A549 (cell line): ENCODE measurements around the gene ARL15. TPM values are rescaled to one million over a fixed set of nuclear protein-coding genes. Genes with fewer than 3 reads are reported as not detected.

Experiments used
- ATAC-seq, 2 experiments: fragments of 200-7000 bp in 1 of 2; fragments of >200 bp in 1 of 2; cut with Nextera tagmentation in 1 of 2; cut with Tn5 transposase in 1 of 2; 3 replicates each; pipeline versions ENCODE4 v1.8.0 to v1.9.1; 2018 to 2020; ENCODE audit warnings: mild to moderate bottlenecking in 1 of 2, moderate library complexity in 1 of 2
- CTCF ChIA-PET: fragments of 300-600 bp; sonication (Branson Sonifier 250); formaldehyde crosslinking; extraction: SDS; loops from one replicate; lab custom pipeline; 2021; ENCODE audit warnings: antibody characterized with exemption, inconsistent platforms; lab: Yijun Ruan, JAX
- POLR2A ChIA-PET: fragments of 350-600 bp; formaldehyde crosslinking; extraction: SDS; loops from one replicate; lab custom pipeline; 2021; ENCODE audit warnings: antibody characterized with exemption, inconsistent platforms; lab: Yijun Ruan, JAX
- DNase-seq, 2 experiments: peaks; one replicate each; pipeline versions ENCODE4 v3.0.0 to v3.0.0-alpha.2; 2011 to 2016; ENCODE audit warnings: low read depth in 1 of 2, low spot score in 1 of 2
- FAIRE-seq: peaks from 2 replicates; lab custom pipeline; 2011; peaks lifted over from hg19 to GRCh38; lab: Jason Lieb, UNC
- H3K27ac ChIP-seq, 2 experiments: fragments of >200 bp; sonication (Bioruptor Twin); formaldehyde crosslinking; 3 replicates each; pipeline ENCODE4 v1.5.1; 2016 to 2017
- H3K4me1 ChIP-seq: fragments of >200 bp; sonication (Bioruptor Twin); formaldehyde crosslinking; 3 replicates; pipeline ENCODE4 v1.6.1; 2016
- H3K4me2 ChIP-seq: fragments of >200 bp; sonication (Bioruptor Twin); formaldehyde crosslinking; 3 replicates; pipeline ENCODE4 v1.6.1; 2016
- H3K4me3 ChIP-seq: fragments of >200 bp; sonication (Bioruptor Twin); formaldehyde crosslinking; 3 replicates; pipeline ENCODE4 v1.5.1; 2016
- H3K9me3 ChIP-seq: fragments of >200 bp; sonication (Bioruptor Twin); formaldehyde crosslinking; 3 replicates; pipeline ENCODE4 v1.6.1; 2016
- BHLHE40 ChIP-seq: IDR thresholded peaks from 2 replicates; pipeline ENCODE4 v1.6.1; 2012; ENCODE audit warnings: low read depth, low read length, inconsistent platforms
- CEBPB ChIP-seq, 2 experiments: fragments of >200 bp in 1 of 2; sonication (Bioruptor Twin) in 1 of 2; formaldehyde crosslinking in 1 of 2; IDR thresholded peaks; 2 replicates each; pipeline ENCODE4 v1.6.1; 2012 to 2016
- CHD2 ChIP-seq: fragments of 150-350 bp; IDR thresholded peaks from 2 replicates; pipeline ENCODE4 v1.6.1; 2014; ENCODE audit warnings: low read length; ENCODE audit not compliant: partially characterized antibody
- CTCF ChIP-seq: fragments of >200 bp; sonication (Bioruptor Twin); formaldehyde crosslinking; IDR thresholded peaks from 3 replicates; pipeline ENCODE4 v1.5.1; 2016
- EHF ChIP-seq: fragments of 250-450 bp; sonication (Bioruptor Pico); IDR thresholded peaks from 2 replicates; pipeline ENCODE4 v1.5.0; 2020; ENCODE audit warnings: mild to moderate bottlenecking
- ELK1 ChIP-seq: fragments of 150-350 bp; IDR thresholded peaks from 2 replicates; pipeline ENCODE4 v1.6.1; 2014; ENCODE audit warnings: low read depth, mild to moderate bottlenecking, low read length
- ESRRA ChIP-seq: fragments of 150-350 bp; IDR thresholded peaks from 2 replicates; pipeline ENCODE4 v1.6.1; 2014; ENCODE audit warnings: mild to moderate bottlenecking, low read length, borderline replicate concordance
- FOSB ChIP-seq: fragments of 250-450 bp; sonication (Bioruptor Pico); IDR thresholded peaks from 2 replicates; pipeline ENCODE4 v1.5.0; 2020; ENCODE audit warnings: mild to moderate bottlenecking, moderate library complexity
- FOSL2 ChIP-seq, 2 experiments: fragments of 450-650 bp in 1 of 2; fragments of >200 bp in 1 of 2; sonication (Bioruptor Twin) in 1 of 2; formaldehyde crosslinking; IDR thresholded peaks; 2 replicates each; pipeline versions ENCODE4 v1.5.0 to v1.6.1; 2016 to 2020; ENCODE audit warnings: mild to moderate bottlenecking in 1 of 2, moderate library complexity in 1 of 2
- FOXS1 ChIP-seq: fragments of 250-450 bp; sonication (Bioruptor Pico); IDR thresholded peaks from 2 replicates; pipeline ENCODE4 v1.5.0; 2020; ENCODE audit warnings: mild to moderate bottlenecking, moderate library complexity
- GATA3 ChIP-seq: IDR thresholded peaks from 2 replicates; pipeline ENCODE4 v1.6.1; 2012; ENCODE audit warnings: borderline replicate concordance
- HEYL ChIP-seq: fragments of 250-450 bp; sonication (Bioruptor Pico); IDR thresholded peaks from 2 replicates; pipeline ENCODE4 v1.8.0; 2021; ENCODE audit warnings: mild to moderate bottlenecking, moderate library complexity
- HOXB13 ChIP-seq: fragments of 250-450 bp; sonication (Bioruptor Pico); IDR thresholded peaks from 2 replicates; pipeline ENCODE4 v1.5.0; 2020; ENCODE audit warnings: low read depth, mild to moderate bottlenecking, moderate library complexity
- JUN ChIP-seq, 2 experiments: fragments of >200 bp; sonication (Bioruptor Twin); formaldehyde crosslinking; IDR thresholded peaks; 2 replicates in 1 of 2; 3 replicates in 1 of 2; pipeline ENCODE4 v1.6.1; 2016 to 2017
- KDM1A ChIP-seq: fragments of 200-600 bp; sonication (generic); IDR thresholded peaks from 2 replicates; pipeline ENCODE4 v1.6.1; 2016; ENCODE audit warnings: low read depth, mild to moderate bottlenecking
- KDM5A ChIP-seq: fragments of 200-600 bp; sonication (generic); IDR thresholded peaks from 2 replicates; pipeline ENCODE4 v1.6.1; 2016; ENCODE audit warnings: antibody characterized with exemption, mild to moderate bottlenecking
- MAX ChIP-seq: IDR thresholded peaks from 2 replicates; pipeline ENCODE4 v1.6.1; 2012
- MAZ ChIP-seq: fragments of 150-350 bp; IDR thresholded peaks from 2 replicates; pipeline ENCODE4 v1.6.1; 2014; ENCODE audit warnings: antibody characterized with exemption, low read depth, low read length, borderline replicate concordance
- MYC ChIP-seq: IDR thresholded peaks from 2 replicates; pipeline ENCODE4 v1.6.1; 2012; ENCODE audit warnings: mild to moderate bottlenecking, inconsistent platforms, low read length, improper control_type of control experiment, borderline replicate concordance
- NFE2L2 ChIP-seq: fragments of 150-350 bp; conservative IDR thresholded peaks from 2 replicates; pipeline ENCODE4 v1.6.1; 2014; ENCODE audit warnings: low read length
- NR3C1 ChIP-seq: fragments of >200 bp; sonication (Bioruptor Twin); formaldehyde crosslinking; IDR thresholded peaks from 3 replicates; pipeline ENCODE4 v1.6.1; 2017
- POLR2A ChIP-seq: IDR thresholded peaks from 2 replicates; pipeline ENCODE4 v1.6.1; 2012; ENCODE audit warnings: mild to moderate bottlenecking, low read length
- POLR2AphosphoS2 ChIP-seq: conservative IDR thresholded peaks from 2 replicates; pipeline ENCODE4 v1.6.1; 2012; ENCODE audit warnings: low read length, improper control_type of control experiment, inconsistent platforms
- REST ChIP-seq: fragments of 200-600 bp; sonication (generic); IDR thresholded peaks from 2 replicates; pipeline ENCODE4 v1.6.1; 2016; ENCODE audit warnings: antibody characterized with exemption, mild to moderate bottlenecking, moderate library complexity
- RNF2 ChIP-seq: fragments of 200-600 bp; sonication (generic); IDR thresholded peaks from 2 replicates; pipeline ENCODE4 v1.6.1; 2016; ENCODE audit warnings: low read depth, mild to moderate bottlenecking, antibody characterized with exemption, moderate library complexity, borderline replicate concordance
- TFCP2L1 ChIP-seq: fragments of 250-450 bp; sonication (Bioruptor Pico); IDR thresholded peaks from 2 replicates; pipeline ENCODE4 v1.5.0; 2021; ENCODE audit warnings: mild to moderate bottlenecking
- TP53 ChIP-seq: fragments of 250-450 bp; sonication (Bioruptor Pico); IDR thresholded peaks from 2 replicates; pipeline ENCODE4 v1.5.0; 2021; ENCODE audit warnings: mild to moderate bottlenecking, moderate library complexity
- ZC3H11A ChIP-seq: fragments of 450-650 bp; IDR thresholded peaks from 2 replicates; pipeline ENCODE4 v1.6.1; 2014; ENCODE audit warnings: antibody characterized with exemption, mild to moderate bottlenecking
- ZNF302 ChIP-seq: fragments of 250-450 bp; sonication (Bioruptor Pico); IDR thresholded peaks from 2 replicates; pipeline ENCODE4 v1.9.0; 2021; ENCODE audit warnings: inconsistent platforms, mild to moderate bottlenecking, moderate library complexity
- ZSCAN20 ChIP-seq: fragments of 250-450 bp; sonication (Bioruptor Pico); IDR thresholded peaks from 2 replicates; pipeline ENCODE4 v1.8.0; 2022; ENCODE audit warnings: mild to moderate bottlenecking, moderate library complexity
- WGBS: methylation state at CpG from one replicate; pipeline ENCODE4 v1.1.6; 2017; ENCODE audit errors: missing lambda C conversion rate; 5-methylcytosine and 5-hydroxymethylcytosine counted together
- polyA minus RNA-seq: library from RNA; depleted of rRNA, polyadenylated mRNA; stranded (reverse); fragments of >200 nt; gene quantifications from 2 replicates; pipeline ENCODE4 v1.2.3, GENCODE V29; 2011; rRNA and poly(A)+ RNA removed
- polyA plus RNA-seq, 4 experiments: library from polyadenylated mRNA; depleted of rRNA in 3 of 4; stranded (reverse); fragments of >200 nt; fragmentation: RNase III in 1 of 4; extraction: RNeasy Plus Mini Kit Qiagen cat#74134 plus additional on column Dnase treatment in 1 of 4; gene quantifications; 2 replicates in 3 of 4; 3 replicates in 1 of 4; pipeline ENCODE4 v1.2.3, GENCODE V29; 2011 to 2017
- TF ChIP-seq, protein P1 (sequence below): IDR thresholded peaks from 2 replicates; pipeline ENCODE4 v1.6.1; 2012; ENCODE audit warnings: low read depth, borderline replicate concordance
- TF ChIP-seq, protein P2 (sequence below): fragments of 250-450 bp; sonication (Bioruptor Pico); IDR thresholded peaks from 2 replicates; pipeline ENCODE4 v1.5.0; 2020; ENCODE audit warnings: low read depth, mild to moderate bottlenecking, moderate library complexity

Gene ARL15
- polyA plus RNA-seq (2011; rRNA removed) (11.8 and 15.9 TPM in 2 replicates), polyA plus RNA-seq (2017; fragmentation: RNase III; extraction: RNeasy Plus Mini Kit Qiagen cat#74134 plus additional on column Dnase treatment) (8.6 to 12.1 TPM (median 10.8 TPM) in 3 replicates), polyA minus RNA-seq (31.8 and 34.6 TPM in 2 replicates)
- polyA plus RNA-seq (2012; cell fraction: cytosol; rRNA removed) = 2.8 and 4.5 TPM in 2 replicates
- 2.6 and 4.6 TPM in 2 replicates for polyA plus RNA-seq (2012; cell fraction: nucleus; rRNA removed)

- H3K9me3 ChIP-seq = no peaks in the 10 kb centered on the region
- peaks cover 13% of the 10 kb centered on the region; the same call in 1 of the 3 replicates for H3K4me1 ChIP-seq
- peak within 1 kb of the TSS; percentile 86 for H3K4me3 ChIP-seq
- DNase-seq (peak; percentile 95 to 98), FAIRE-seq (no peak), ATAC-seq (peak; percentile 94 to 97)
- WGBS = under 1% methylated on average over 43 of the region's 50 CpGs
- POLR2A ChIA-PET = interaction anchor here (0.6 to 3.1 kb wide), 41 partner anchors 9 to 1269 kb away, joined by 3 to 44 read pairs (median 4); partner anchors contain the start of gene GPX8
- H3K27ac ChIP-seq = peak within 1 kb of the TSS; percentile 83 to 89
- peak within 1 kb of the TSS; percentile 84 for H3K4me2 ChIP-seq
- CTCF ChIA-PET = interaction anchor here (0.9 to 2.4 kb wide), 8 partner anchors 34 to 179 kb away, joined by 3 to 8 read pairs (median 4); no protein-coding TSS in a partner anchor
- TF ChIP-seq MAX = peak; percentile 44
- TF ChIP-seq EHF = no peak
- TF ChIP-seq MAZ = no peak
- no peak for TF ChIP-seq ZSCAN20
- peak; percentile 56; the same call in 1 of the 2 replicates for TF ChIP-seq TFCP2L1 (CRISPR knock-in tag)
- TF ChIP-seq MYC = no peak
- TF ChIP-seq CEBPB (IDR thresholded peaks at IDR 0.05) = peak; percentile 44 to 88; a peak in 3 of 4 replicates
- 0 out of 2 replicates have a peak, but pooled peaks have one; percentile 27 for TF ChIP-seq FOSB (CRISPR knock-in tag)
- no peak for TF ChIP-seq ESRRA
- TF ChIP-seq JUN (IDR thresholded peaks at IDR 0.05) = peak; percentile 38 to 89; a peak in 4 of 5 replicates
- TF ChIP-seq POLR2A = peak; percentile 98
- TF ChIP-seq HOXB13 = no peak
- TF ChIP-seq NFE2L2 = no peak
- TF ChIP-seq NR3C1 = no peak
- no peak; the same call in 1 of the 2 replicates for TF ChIP-seq REST
- TF ChIP-seq, protein P1, sequence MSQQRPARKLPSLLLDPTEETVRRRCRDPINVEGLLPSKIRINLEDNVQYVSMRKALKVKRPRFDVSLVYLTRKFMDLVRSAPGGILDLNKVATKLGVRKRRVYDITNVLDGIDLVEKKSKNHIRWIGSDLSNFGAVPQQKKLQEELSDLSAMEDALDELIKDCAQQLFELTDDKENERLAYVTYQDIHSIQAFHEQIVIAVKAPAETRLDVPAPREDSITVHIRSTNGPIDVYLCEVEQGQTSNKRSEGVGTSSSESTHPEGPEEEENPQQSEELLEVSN = no peak
- TF ChIP-seq GATA3 = no peak
- no peak for TF ChIP-seq FOSL2 (IDR thresholded peaks at IDR 0.05)
- no peak for TF ChIP-seq FOSL2 (CRISPR knock-in tag; IDR thresholded peaks at IDR 0.05)
- no peak for TF ChIP-seq RNF2
- no peak for TF ChIP-seq FOXS1 (CRISPR knock-in tag)
- no peak for TF ChIP-seq POLR2AphosphoS2
- TF ChIP-seq ZNF302 = no peak
- no peak for TF ChIP-seq ELK1
- no peak for TF ChIP-seq KDM5A
- TF ChIP-seq, protein P2, sequence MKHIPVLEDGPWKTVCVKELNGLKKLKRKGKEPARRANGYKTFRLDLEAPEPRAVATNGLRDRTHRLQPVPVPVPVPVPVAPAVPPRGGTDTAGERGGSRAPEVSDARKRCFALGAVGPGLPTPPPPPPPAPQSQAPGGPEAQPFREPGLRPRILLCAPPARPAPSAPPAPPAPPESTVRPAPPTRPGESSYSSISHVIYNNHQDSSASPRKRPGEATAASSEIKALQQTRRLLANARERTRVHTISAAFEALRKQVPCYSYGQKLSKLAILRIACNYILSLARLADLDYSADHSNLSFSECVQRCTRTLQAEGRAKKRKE = no peak
- TF ChIP-seq CHD2 = no peak
- TF ChIP-seq TP53 (CRISPR knock-in tag) = no peak
- no peak for TF ChIP-seq ZC3H11A
- TF ChIP-seq KDM1A = no peak
- TF ChIP-seq CTCF = no peak
- TF ChIP-seq HEYL (CRISPR knock-in tag) = no peak
- no peak for TF ChIP-seq BHLHE40
These were observed at the start of gene ARL15 for GRCh38 chr5:54310433-54311175. Gene ARL15, minus strand, starts transcription at chr5:54310573.
